ENCODE measurements around the gene EFTUD2.

The EFTUD2 gene

DNA sequence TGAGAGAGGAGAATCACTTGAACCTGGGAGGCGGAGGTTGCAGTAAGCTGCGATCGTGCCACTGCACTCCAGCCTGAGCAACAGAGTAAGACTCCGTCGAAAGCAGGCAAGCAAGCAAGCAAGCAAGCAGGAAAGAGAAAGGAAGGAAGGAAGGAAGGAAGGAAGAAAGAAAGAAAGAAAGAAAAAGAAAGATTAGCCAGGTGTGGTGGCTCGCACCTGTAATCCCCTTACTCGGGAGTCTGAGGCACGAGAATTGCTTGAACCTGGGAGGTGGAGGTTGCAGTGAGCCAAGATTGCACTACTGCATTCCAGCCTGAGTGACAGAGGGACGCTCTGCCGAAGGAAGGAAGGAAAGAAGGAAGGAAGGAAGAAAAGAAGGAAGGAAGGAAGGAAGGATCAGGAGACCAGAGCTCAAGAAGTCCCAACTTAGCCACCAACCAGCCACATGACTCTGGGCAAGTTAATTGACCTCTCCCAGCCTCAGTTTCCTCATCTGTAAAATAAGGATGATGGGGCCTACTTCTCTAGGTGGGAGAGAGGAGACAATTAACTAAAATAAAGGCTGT, 9.6 kb upstream of the EFTUD2 start:
- Histone ChIP-seq H3K4me1 (ENCODE audit: control insufficient read depth, insufficient read depth, low read length) (peaks cover 25% of the 10 kb centered on the region), H3K4me3 (ENCODE audit: low read length) (no peak overlapping the region), H3K9me3 (ENCODE audit: control insufficient read depth, low read length) (no peaks in the 10 kb centered on the region), H3K36me3 (ENCODE audit: control insufficient read depth, insufficient read depth, low read length, severe bottlenecking) (no peaks in the 10 kb centered on the region), H3K9ac (ENCODE audit: low read length) (no peak overlapping the region), H3K27me3 (replicated peaks; ENCODE audit: control insufficient read depth, insufficient read depth, low read length) (peaks cover 15% of the 10 kb centered on the region)
- no peak for DNase-seq (ENCODE audit: low read depth)

GRCh38 chr17:44907729-44908470, 8.7 kb upstream of the EFTUD2 start:
- DNase-seq (ENCODE audit: low read depth), result no peak
- Histone ChIP-seq H3K9me3 (ENCODE audit: control insufficient read depth, low read length) (no peaks in the 10 kb centered on the region), H3K27me3 (replicated peaks; ENCODE audit: control insufficient read depth, insufficient read depth, low read length) (peaks cover 7% of the 10 kb centered on the region), H3K4me1 (ENCODE audit: control insufficient read depth, insufficient read depth, low read length) (peaks cover 25% of the 10 kb centered on the region), H3K9ac (ENCODE audit: low read length) (no peak overlapping the region), H3K36me3 (ENCODE audit: control insufficient read depth, insufficient read depth, low read length, severe bottlenecking) (no peaks in the 10 kb centered on the region), H3K4me3 (ENCODE audit: low read length) (no peak overlapping the region)

DNA sequence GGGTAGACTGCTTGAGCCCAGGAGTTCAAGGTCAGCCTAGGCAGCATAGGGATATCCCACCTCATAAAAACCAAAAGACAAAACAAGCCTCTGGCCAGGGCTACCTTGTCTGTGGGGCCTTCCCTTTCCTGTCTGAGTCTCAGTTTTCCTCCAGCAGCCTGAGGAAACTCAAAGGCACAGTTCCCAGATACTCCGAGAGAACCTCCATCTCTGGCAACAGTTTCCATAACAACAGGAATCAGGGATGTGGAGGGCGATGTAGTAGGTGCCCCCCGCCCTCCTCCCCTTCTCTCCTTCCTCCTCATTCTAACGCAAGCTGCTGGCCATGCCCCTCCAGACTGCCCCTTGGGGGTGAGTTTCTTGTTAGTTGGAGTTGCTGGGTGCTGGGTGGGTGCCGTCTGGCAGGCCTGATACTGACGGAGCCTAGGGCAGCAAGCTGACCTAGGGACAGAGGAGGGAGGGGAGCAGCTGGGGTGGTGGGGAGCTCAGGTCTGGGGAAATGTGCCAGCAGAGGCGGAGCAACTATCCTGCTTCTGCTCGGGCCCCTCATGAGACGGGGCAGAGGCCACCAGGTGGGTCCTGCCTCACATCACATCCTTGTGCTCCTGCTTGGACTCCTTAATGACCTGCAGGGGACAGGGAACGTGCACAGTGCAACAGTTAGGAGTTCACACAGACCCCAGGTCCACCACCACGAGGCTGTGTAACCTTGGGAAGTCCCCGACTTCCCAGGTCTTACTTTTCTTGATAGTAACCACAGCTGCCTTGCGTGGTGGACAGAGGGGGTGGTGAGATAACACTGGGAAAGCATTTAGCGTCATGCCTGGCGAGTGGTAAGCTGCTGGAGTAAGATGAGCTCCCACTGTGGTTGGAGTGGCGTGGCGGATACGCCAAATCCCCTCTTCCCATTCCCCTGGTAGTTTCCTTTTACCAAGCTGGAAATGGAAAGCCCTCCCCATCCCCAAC, 7.8 kb upstream of the EFTUD2 start:
- peaks cover 25% of the 10 kb centered on the region for H3K4me1 ChIP-seq (ENCODE audit: control insufficient read depth, insufficient read depth, low read length)
- no peaks in the 10 kb centered on the region for H3K36me3 ChIP-seq (ENCODE audit: control insufficient read depth, insufficient read depth, low read length, severe bottlenecking)
- H3K9me3 ChIP-seq (ENCODE audit: control insufficient read depth, low read length), result no peaks in the 10 kb centered on the region
- DNase-seq (ENCODE audit: low read depth), result no peak
- H3K9ac ChIP-seq (ENCODE audit: low read length), result no peak overlapping the region
- no peak overlapping the region for H3K4me3 ChIP-seq (ENCODE audit: low read length)
- H3K27me3 ChIP-seq (replicated peaks; ENCODE audit: control insufficient read depth, insufficient read depth, low read length), result no peaks in the 10 kb centered on the region

- H3K9ac ChIP-seq (ENCODE audit: low read length), result peak overlapping the region; percentile 30
- H3K36me3 ChIP-seq (ENCODE audit: control insufficient read depth, insufficient read depth, low read length, severe bottlenecking), result no peaks in the 10 kb centered on the region
- H3K4me1 ChIP-seq (ENCODE audit: control insufficient read depth, insufficient read depth, low read length), result peaks cover 33% of the 10 kb centered on the region
- DNase-seq (ENCODE audit: low read depth), result peak; percentile 58
- no peak overlapping the region for H3K4me3 ChIP-seq (ENCODE audit: low read length)
- H3K27me3 ChIP-seq (replicated peaks; ENCODE audit: control insufficient read depth, insufficient read depth, low read length), result no peaks in the 10 kb centered on the region
- no peaks in the 10 kb centered on the region for H3K9me3 ChIP-seq (ENCODE audit: control insufficient read depth, low read length)
Observed at GRCh38 chr17:44906010-44906646, 6.9 kb upstream of the EFTUD2 start.

- Histone ChIP-seq H3K4me3 (ENCODE audit: low read length) (no peak overlapping the region), H3K4me1 (ENCODE audit: control insufficient read depth, insufficient read depth, low read length) (peaks cover 40% of the 10 kb centered on the region), H3K9ac (ENCODE audit: low read length) (peak overlapping the region; percentile 30), H3K36me3 (ENCODE audit: control insufficient read depth, insufficient read depth, low read length, severe bottlenecking) (no peaks in the 10 kb centered on the region), H3K9me3 (ENCODE audit: control insufficient read depth, low read length) (no peaks in the 10 kb centered on the region), H3K27me3 (replicated peaks; ENCODE audit: control insufficient read depth, insufficient read depth, low read length) (no peaks in the 10 kb centered on the region)
- DNase-seq (ENCODE audit: low read depth), result no peak
Observed at GRCh38 chr17:44905006-44906000, 6.1 kb upstream of the EFTUD2 start.

- Histone ChIP-seq H3K4me3 (ENCODE audit: low read length) (no peak overlapping the region), H3K9ac (ENCODE audit: low read length) (no peak overlapping the region), H3K36me3 (ENCODE audit: control insufficient read depth, insufficient read depth, low read length, severe bottlenecking) (no peaks in the 10 kb centered on the region), H3K27me3 (replicated peaks; ENCODE audit: control insufficient read depth, insufficient read depth, low read length) (no peaks in the 10 kb centered on the region), H3K4me1 (ENCODE audit: control insufficient read depth, insufficient read depth, low read length) (peaks cover 38% of the 10 kb centered on the region), H3K9me3 (ENCODE audit: control insufficient read depth, low read length) (no peaks in the 10 kb centered on the region)
- no peak for DNase-seq (ENCODE audit: low read depth)
Observed at GRCh38 chr17:44904001-44904984, 5.0 kb upstream of the EFTUD2 start.

- Histone ChIP-seq H3K9ac (ENCODE audit: low read length) (no peak overlapping the region), H3K36me3 (ENCODE audit: control insufficient read depth, insufficient read depth, low read length, severe bottlenecking) (no peaks in the 10 kb centered on the region), H3K9me3 (ENCODE audit: control insufficient read depth, low read length) (no peaks in the 10 kb centered on the region), H3K27me3 (replicated peaks; ENCODE audit: control insufficient read depth, insufficient read depth, low read length) (no peaks in the 10 kb centered on the region), H3K4me3 (ENCODE audit: low read length) (no peak overlapping the region), H3K4me1 (ENCODE audit: control insufficient read depth, insufficient read depth, low read length) (peaks cover 39% of the 10 kb centered on the region)
- DNase-seq (ENCODE audit: low read depth), result no peak
Observed at GRCh38 chr17:44903012-44903685, 3.9 kb upstream of the EFTUD2 start.

GRCh38 chr17:44902135-44902760, 3.0 kb upstream of the EFTUD2 start:
- no peak overlapping the region for H3K4me3 ChIP-seq (ENCODE audit: low read length)
- H3K9me3 ChIP-seq (ENCODE audit: control insufficient read depth, low read length), result no peaks in the 10 kb centered on the region
- H3K36me3 ChIP-seq (ENCODE audit: control insufficient read depth, insufficient read depth, low read length, severe bottlenecking), result no peaks in the 10 kb centered on the region
- DNase-seq (ENCODE audit: low read depth), result no peak
- no peak overlapping the region for H3K9ac ChIP-seq (ENCODE audit: low read length)
- H3K4me1 ChIP-seq (ENCODE audit: control insufficient read depth, insufficient read depth, low read length), result peaks cover 39% of the 10 kb centered on the region
- H3K27me3 ChIP-seq (replicated peaks; ENCODE audit: control insufficient read depth, insufficient read depth, low read length), result no peaks in the 10 kb centered on the region

DNA sequence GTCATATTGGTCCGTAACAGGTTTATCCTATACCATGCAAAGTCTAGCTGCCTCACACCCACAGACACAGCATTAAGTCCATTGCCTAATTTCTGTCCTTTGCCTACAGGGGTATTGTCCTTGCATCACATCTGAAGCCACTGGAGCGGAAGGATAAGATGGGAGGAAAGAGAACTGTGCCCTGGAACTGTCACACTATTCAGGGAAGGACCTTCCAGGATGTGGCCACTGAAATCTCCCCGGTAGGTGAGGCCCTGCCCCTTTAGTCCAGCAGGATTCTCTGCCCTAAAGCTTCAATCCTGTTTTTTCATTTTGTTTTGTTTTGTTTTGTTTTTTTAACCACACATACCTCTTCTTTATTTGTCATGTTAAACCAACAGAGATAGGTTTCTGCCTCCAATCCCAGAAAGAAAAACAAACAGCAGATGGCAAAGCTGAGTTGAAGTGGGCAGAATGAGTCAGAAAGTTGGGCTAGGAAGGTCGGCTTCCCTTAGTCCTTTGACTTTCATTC, 2.2 kb upstream of the EFTUD2 start:
- no peaks in the 10 kb centered on the region for H3K27me3 ChIP-seq (replicated peaks; ENCODE audit: control insufficient read depth, insufficient read depth, low read length)
- H3K4me3 ChIP-seq (ENCODE audit: low read length), result no peak overlapping the region
- peak; percentile 78 for DNase-seq (ENCODE audit: low read depth)
- H3K9me3 ChIP-seq (ENCODE audit: control insufficient read depth, low read length), result no peaks in the 10 kb centered on the region
- peak overlapping the region; percentile 99 for H3K9ac ChIP-seq (ENCODE audit: low read length)
- peaks cover 38% of the 10 kb centered on the region for H3K4me1 ChIP-seq (ENCODE audit: control insufficient read depth, insufficient read depth, low read length)
- H3K36me3 ChIP-seq (ENCODE audit: control insufficient read depth, insufficient read depth, low read length, severe bottlenecking), result no peaks in the 10 kb centered on the region
